ENCODE data around the gene ZNF141.

ZNF141 gene

GRCh38 chr4:309807-310206 lies 27.8 kb upstream of the ZNF141 start:
- no peak for ATAC-seq
- TF ChIP-seq GLIS3 (CRISPR knock-in tag; IDR thresholded peaks at IDR 0.05) (no peak), PATZ1 (CRISPR knock-in tag; IDR thresholded peaks at IDR 0.05; ENCODE audit: borderline replicate concordance) (no peak), TCF4 (CRISPR knock-in tag; IDR thresholded peaks at IDR 0.05; ENCODE audit: borderline replicate concordance) (no peak), ZNF70 (CRISPR knock-in tag; IDR thresholded peaks at IDR 0.05) (no peak), ARNTL (CRISPR knock-in tag; IDR thresholded peaks at IDR 0.05; ENCODE audit: borderline replicate concordance, low read depth) (no peak), TOX (CRISPR knock-in tag; IDR thresholded peaks at IDR 0.05; ENCODE audit: borderline replicate concordance) (no peak), ZFP30 (CRISPR knock-in tag; IDR thresholded peaks at IDR 0.05) (no peak), ZNF565 (CRISPR knock-in tag; conservative IDR thresholded peaks at IDR 0.05; ENCODE audit: low read depth) (no peak), RARB (CRISPR knock-in tag; IDR thresholded peaks at IDR 0.05) (no peak), ZC3H10 (CRISPR knock-in tag; IDR thresholded peaks at IDR 0.05) (no peak), BACH2 (CRISPR knock-in tag; IDR thresholded peaks at IDR 0.05; ENCODE audit: borderline replicate concordance) (no peak), ZNF8 (CRISPR knock-in tag; IDR thresholded peaks at IDR 0.05) (no peak)

DNA sequence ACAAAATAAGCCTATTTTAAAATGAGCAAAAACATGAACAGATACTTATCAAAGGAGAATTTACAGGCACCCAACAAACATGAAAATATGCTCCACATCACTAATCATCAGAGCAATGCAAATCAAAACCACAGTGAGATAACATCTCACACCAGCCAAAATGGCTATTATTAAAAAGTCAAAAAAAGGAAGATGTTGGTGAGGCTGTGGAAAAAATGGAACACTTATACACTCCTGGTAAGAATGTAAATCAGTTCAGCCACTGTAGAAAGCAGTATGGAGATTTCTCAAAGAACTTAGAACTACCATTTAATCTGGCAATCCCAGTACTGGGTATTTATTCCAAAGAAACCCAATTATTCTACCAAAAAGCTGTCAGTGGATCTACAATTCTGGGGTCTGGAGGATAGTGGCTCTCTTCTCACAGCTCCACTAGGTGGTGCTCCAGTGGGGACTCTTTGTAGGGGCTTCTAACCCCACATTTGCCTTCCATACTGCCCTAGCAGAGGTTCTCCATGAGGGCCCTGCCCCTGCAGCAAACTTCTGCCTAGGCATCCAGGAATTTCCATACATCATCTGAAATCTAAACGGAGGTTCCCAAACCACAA lies 23.2 kb upstream of the ZNF141 start:
- no peak for ATAC-seq
- TF ChIP-seq ZFP3 (CRISPR knock-in tag; IDR thresholded peaks at IDR 0.05), result no peak
- TF ChIP-seq ZC3H10 (CRISPR knock-in tag; IDR thresholded peaks at IDR 0.05), result no peak
- no peak for TF ChIP-seq TCF4 (CRISPR knock-in tag; IDR thresholded peaks at IDR 0.05; ENCODE audit: borderline replicate concordance)
- TF ChIP-seq ARNTL (CRISPR knock-in tag; IDR thresholded peaks at IDR 0.05; ENCODE audit: borderline replicate concordance, low read depth), result no peak
- no peak for TF ChIP-seq ZFP30 (CRISPR knock-in tag; IDR thresholded peaks at IDR 0.05)
- no peak for TF ChIP-seq ISL1 (CRISPR knock-in tag; IDR thresholded peaks at IDR 0.05)
- TF ChIP-seq, protein P1, sequence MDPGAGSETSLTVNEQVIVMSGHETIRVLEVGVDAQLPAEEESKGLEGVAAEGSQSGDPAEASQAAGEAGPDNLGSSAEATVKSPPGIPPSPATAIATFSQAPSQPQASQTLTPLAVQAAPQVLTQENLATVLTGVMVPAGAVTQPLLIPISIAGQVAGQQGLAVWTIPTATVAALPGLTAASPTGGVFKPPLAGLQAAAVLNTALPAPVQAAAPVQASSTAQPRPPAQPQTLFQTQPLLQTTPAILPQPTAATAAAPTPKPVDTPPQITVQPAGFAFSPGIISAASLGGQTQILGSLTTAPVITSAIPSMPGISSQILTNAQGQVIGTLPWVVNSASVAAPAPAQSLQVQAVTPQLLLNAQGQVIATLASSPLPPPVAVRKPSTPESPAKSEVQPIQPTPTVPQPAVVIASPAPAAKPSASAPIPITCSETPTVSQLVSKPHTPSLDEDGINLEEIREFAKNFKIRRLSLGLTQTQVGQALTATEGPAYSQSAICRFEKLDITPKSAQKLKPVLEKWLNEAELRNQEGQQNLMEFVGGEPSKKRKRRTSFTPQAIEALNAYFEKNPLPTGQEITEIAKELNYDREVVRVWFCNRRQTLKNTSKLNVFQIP (CRISPR knock-in tag; IDR thresholded peaks at IDR 0.05; ENCODE audit: borderline replicate concordance, low read depth), result no peak
- TF ChIP-seq, protein P2, sequence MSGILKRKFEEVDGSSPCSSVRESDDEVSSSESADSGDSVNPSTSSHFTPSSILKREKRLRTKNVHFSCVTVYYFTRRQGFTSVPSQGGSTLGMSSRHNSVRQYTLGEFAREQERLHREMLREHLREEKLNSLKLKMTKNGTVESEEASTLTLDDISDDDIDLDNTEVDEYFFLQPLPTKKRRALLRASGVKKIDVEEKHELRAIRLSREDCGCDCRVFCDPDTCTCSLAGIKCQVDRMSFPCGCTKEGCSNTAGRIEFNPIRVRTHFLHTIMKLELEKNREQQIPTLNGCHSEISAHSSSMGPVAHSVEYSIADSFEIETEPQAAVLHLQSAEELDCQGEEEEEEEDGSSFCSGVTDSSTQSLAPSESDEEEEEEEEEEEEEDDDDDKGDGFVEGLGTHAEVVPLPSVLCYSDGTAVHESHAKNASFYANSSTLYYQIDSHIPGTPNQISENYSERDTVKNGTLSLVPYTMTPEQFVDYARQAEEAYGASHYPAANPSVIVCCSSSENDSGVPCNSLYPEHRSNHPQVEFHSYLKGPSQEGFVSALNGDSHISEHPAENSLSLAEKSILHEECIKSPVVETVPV (CRISPR knock-in tag; IDR thresholded peaks at IDR 0.05), result no peak
- TF ChIP-seq OSR1 (CRISPR knock-in tag; IDR thresholded peaks at IDR 0.05), result no peak
- TF ChIP-seq, protein P3, sequence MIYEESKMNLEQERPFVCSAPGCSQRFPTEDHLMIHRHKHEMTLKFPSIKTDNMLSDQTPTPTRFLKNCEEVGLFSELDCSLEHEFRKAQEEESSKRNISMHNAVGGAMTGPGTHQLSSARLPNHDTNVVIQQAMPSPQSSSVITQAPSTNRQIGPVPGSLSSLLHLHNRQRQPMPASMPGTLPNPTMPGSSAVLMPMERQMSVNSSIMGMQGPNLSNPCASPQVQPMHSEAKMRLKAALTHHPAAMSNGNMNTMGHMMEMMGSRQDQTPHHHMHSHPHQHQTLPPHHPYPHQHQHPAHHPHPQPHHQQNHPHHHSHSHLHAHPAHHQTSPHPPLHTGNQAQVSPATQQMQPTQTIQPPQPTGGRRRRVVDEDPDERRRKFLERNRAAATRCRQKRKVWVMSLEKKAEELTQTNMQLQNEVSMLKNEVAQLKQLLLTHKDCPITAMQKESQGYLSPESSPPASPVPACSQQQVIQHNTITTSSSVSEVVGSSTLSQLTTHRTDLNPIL (CRISPR knock-in tag; IDR thresholded peaks at IDR 0.05; ENCODE audit: low read depth), result no peak
- no peak for TF ChIP-seq PATZ1 (CRISPR knock-in tag; IDR thresholded peaks at IDR 0.05; ENCODE audit: borderline replicate concordance)
- TF ChIP-seq ZNF8 (CRISPR knock-in tag; IDR thresholded peaks at IDR 0.05), result no peak
- no peak for TF ChIP-seq ESRRG (CRISPR knock-in tag; IDR thresholded peaks at IDR 0.05)
- no peak for TF ChIP-seq TOX (CRISPR knock-in tag; IDR thresholded peaks at IDR 0.05; ENCODE audit: borderline replicate concordance)
- no peak for TF ChIP-seq SNAI2 (CRISPR knock-in tag; IDR thresholded peaks at IDR 0.05)
- no peak for TF ChIP-seq ZNF565 (CRISPR knock-in tag; conservative IDR thresholded peaks at IDR 0.05; ENCODE audit: low read depth)
- TF ChIP-seq RARB (CRISPR knock-in tag; IDR thresholded peaks at IDR 0.05), result no peak
- no peak for TF ChIP-seq GLIS3 (CRISPR knock-in tag; IDR thresholded peaks at IDR 0.05)

GRCh38 chr4:328729-329128 lies 8.9 kb upstream of the ZNF141 start:
- TF ChIP-seq OSR1 (CRISPR knock-in tag; IDR thresholded peaks at IDR 0.05) (no peak), ZNF565 (CRISPR knock-in tag; conservative IDR thresholded peaks at IDR 0.05; ENCODE audit: low read depth) (no peak), GLIS3 (CRISPR knock-in tag; IDR thresholded peaks at IDR 0.05) (no peak)
- ATAC-seq, result no peak

Data from SK-N-SH treated with all-trans-retinoic acid at 6 μM for 48 hours (cell line).